H9 (cell line): ENCODE results near the gene ZNF444. TPM values are rescaled to one million over a fixed set of nuclear protein-coding genes. Genes with fewer than 3 reads are reported as not detected.

Source experiments
- DNase-seq: peaks from one replicate; pipeline ENCODE4 v3.0.0-alpha.2; 2017
- H2AFZ ChIP-seq: one replicate; pipeline ENCODE4 v1.6.1; 2013; ENCODE audit warnings: mild to moderate bottlenecking, low read length, control low read depth, moderate library complexity
- H2AK5ac ChIP-seq: 2 replicates; pipeline ENCODE4 v1.6.1; 2013; ENCODE audit warnings: low read length, control low read depth, mixed read lengths; ENCODE audit not compliant: insufficient read length
- H2BK120ac ChIP-seq: one replicate; pipeline ENCODE4 v1.6.1; 2013; ENCODE audit warnings: low read depth, mild to moderate bottlenecking, low read length, control low read depth, inconsistent platforms; ENCODE audit not compliant: poor library complexity, severe bottlenecking
- H2BK12ac ChIP-seq: 2 replicates; pipeline ENCODE4 v1.6.1; 2013; ENCODE audit warnings: low read length, control low read depth, mixed read lengths, low read depth; ENCODE audit not compliant: insufficient read length
- H2BK15ac ChIP-seq: 2 replicates; pipeline ENCODE4 v1.6.1; 2013; ENCODE audit warnings: low read depth, low read length, control low read depth
- H2BK20ac ChIP-seq: one replicate; pipeline ENCODE4 v1.6.1; 2013; ENCODE audit warnings: low read depth, mild to moderate bottlenecking, low read length, control low read depth, inconsistent platforms; ENCODE audit not compliant: poor library complexity, severe bottlenecking
- H2BK5ac ChIP-seq: 2 replicates; pipeline ENCODE4 v1.6.1; 2013; ENCODE audit warnings: low read length, control low read depth, mixed read lengths; ENCODE audit not compliant: insufficient read length
- H3K14ac ChIP-seq: 2 replicates; pipeline ENCODE4 v1.6.1; 2013; ENCODE audit warnings: low read length, control low read depth; ENCODE audit not compliant: insufficient read depth
- H3K18ac ChIP-seq: 2 replicates; pipeline ENCODE4 v1.6.1; 2013; ENCODE audit warnings: low read depth, mild to moderate bottlenecking, mixed read lengths, low read length, control low read depth; ENCODE audit not compliant: insufficient read length
- H3K23ac ChIP-seq: 2 replicates; pipeline ENCODE4 v1.6.1; 2013; ENCODE audit warnings: low read length, control low read depth, mixed read lengths, low read depth; ENCODE audit not compliant: insufficient read length
- H3K23me2 ChIP-seq: 2 replicates; pipeline ENCODE4 v1.6.1; 2013; ENCODE audit warnings: low read depth, mild to moderate bottlenecking, mixed read lengths, low read length, control low read depth; ENCODE audit not compliant: insufficient read length, poor library complexity, severe bottlenecking
- H3K27ac ChIP-seq: 2 replicates; pipeline ENCODE4 v1.5.1; 2013; ENCODE audit warnings: low read length, control low read depth, mixed read lengths, low read depth; ENCODE audit not compliant: insufficient read length
- H3K27me3 ChIP-seq: 2 replicates; pipeline ENCODE4 v1.6.1; 2013; ENCODE audit warnings: low read length, control low read depth, inconsistent platforms; ENCODE audit not compliant: insufficient read depth
- H3K4ac ChIP-seq: 2 replicates; pipeline ENCODE4 v1.6.1; 2013; ENCODE audit warnings: low read depth, mild to moderate bottlenecking, control low read depth, inconsistent platforms, low read length, moderate library complexity
- H3K4me1 ChIP-seq: 2 replicates; pipeline ENCODE4 v1.6.1; 2013; ENCODE audit warnings: low read length, control low read depth, inconsistent platforms; ENCODE audit not compliant: insufficient read depth
- H3K4me2 ChIP-seq: 2 replicates; pipeline ENCODE4 v1.6.1; 2013; ENCODE audit warnings: low read length, control low read depth, mixed read lengths; ENCODE audit not compliant: insufficient read length, insufficient read depth
- H3K56ac ChIP-seq: 2 replicates; pipeline ENCODE4 v1.6.1; 2013; ENCODE audit warnings: low read depth, mild to moderate bottlenecking, mixed read lengths, low read length, control low read depth; ENCODE audit not compliant: insufficient read length
- H3K79me1 ChIP-seq: 2 replicates; pipeline ENCODE4 v1.6.1; 2013; ENCODE audit warnings: low read depth, mild to moderate bottlenecking, moderate library complexity, low read length, control low read depth, inconsistent platforms; ENCODE audit not compliant: insufficient read depth, poor library complexity, severe bottlenecking
- H3K79me2 ChIP-seq: 2 replicates; pipeline ENCODE4 v1.6.1; 2013; ENCODE audit warnings: low read length, control low read depth, inconsistent platforms; ENCODE audit not compliant: insufficient read depth
- H3K9ac ChIP-seq: 2 replicates; pipeline ENCODE4 v1.6.1; 2013; ENCODE audit warnings: low read length, control low read depth, mixed read lengths; ENCODE audit not compliant: insufficient read length; ENCODE audit errors: extremely low read depth
- H3K9me3 ChIP-seq: one replicate; pipeline ENCODE4 v1.6.1; 2013; ENCODE audit warnings: low read depth, low read length, inconsistent platforms; ENCODE audit not compliant: control insufficient read depth
- H3T11ph ChIP-seq: one replicate; pipeline ENCODE4 v1.6.1; 2013; ENCODE audit warnings: mild to moderate bottlenecking, low read length, control low read depth, inconsistent platforms
- H4K20me1 ChIP-seq: one replicate; pipeline ENCODE4 v1.6.1; 2013; ENCODE audit not compliant: control insufficient read depth, insufficient read length, insufficient read depth
- H4K5ac ChIP-seq: 2 replicates; pipeline ENCODE4 v1.6.1; 2013; ENCODE audit warnings: low read depth, mild to moderate bottlenecking, mixed read lengths, low read length, control low read depth; ENCODE audit not compliant: insufficient read length
- H4K8ac ChIP-seq: replicated peaks from 2 replicates; pipeline ENCODE4 v1.6.1; 2013; ENCODE audit warnings: low read length, control low read depth, mixed read lengths, low read depth; ENCODE audit not compliant: insufficient read length
- H4K91ac ChIP-seq: 2 replicates; pipeline ENCODE4 v1.6.1; 2013; ENCODE audit warnings: low read depth, mild to moderate bottlenecking, moderate library complexity, mixed read lengths, low read length, control low read depth; ENCODE audit not compliant: insufficient read length
- H3K27ac Mint-ChIP-seq, 3 experiments: 2 replicates in 2 of 3; 3 replicates in 1 of 3; pipeline ENCODE4 v1.8.0; 2020 to 2021; ENCODE audit warnings: mixed read lengths in 3 of 3, mild to moderate bottlenecking in 1 of 3, moderate library complexity in 1 of 3
- H3K27me3 Mint-ChIP-seq: 2 replicates; pipeline ENCODE4 v1.8.0; 2021; ENCODE audit warnings: low read depth, mild to moderate bottlenecking, moderate library complexity, mixed read lengths
- H3K36me3 Mint-ChIP-seq, 3 experiments: 2 replicates in 2 of 3; 3 replicates in 1 of 3; pipeline ENCODE4 v1.8.0; 2020 to 2021; ENCODE audit warnings: low read depth in 3 of 3, mixed read lengths in 3 of 3; ENCODE audit not compliant: insufficient read depth in 1 of 3
- H3K4me1 Mint-ChIP-seq, 2 experiments: 2 replicates each; pipeline ENCODE4 v1.8.0; 2020; ENCODE audit warnings: mixed read lengths in 2 of 2
- H3K4me3 Mint-ChIP-seq, 2 experiments: 2 replicates in 1 of 2; 3 replicates in 1 of 2; pipeline ENCODE4 v1.8.0; 2020 to 2021; ENCODE audit warnings: mild to moderate bottlenecking in 2 of 2, mixed read lengths in 2 of 2, moderate library complexity in 1 of 2
- H3K9me3 Mint-ChIP-seq, 2 experiments: 2 replicates in 1 of 2; 3 replicates in 1 of 2; pipeline ENCODE4 v1.8.0; 2020; ENCODE audit warnings: mild to moderate bottlenecking in 2 of 2, mixed read lengths in 2 of 2, moderate library complexity in 1 of 2
- CTCF ChIP-seq: fragments of 200-600 bp; sonication (generic); conservative IDR thresholded peaks from 3 replicates; pipeline ENCODE4 v1.8.0; 2021; ENCODE audit warnings: antibody characterized with exemption, mild to moderate bottlenecking
- WGBS: extraction: QIAGEN DNeasy Blood & Tissue Kit; methylation state at CpG from one replicate; pipeline ENCODE4 v1.1.7; 2013; ENCODE audit warnings: missing lambda C conversion rate, low lambda C conversion rate, mixed read lengths; ENCODE audit not compliant: insufficient read length; ENCODE audit errors: extremely low coverage; 5-methylcytosine and 5-hydroxymethylcytosine counted together
- total RNA-seq: library from RNA; stranded (reverse); gene quantifications from 2 replicates; pipeline ENCODE4 v1.2.1, GENCODE V29; 2021

Gene ZNF444
- total RNA-seq, 1 experiment from 2014 or later, result 49.7 TPM

GRCh38 chr19:56191711-56192110, 50.6 kb downstream of the ZNF444 start:
- Histone ChIP-seq H2BK120ac (no peak overlapping the region), H2BK5ac (no peak overlapping the region), H3K79me2 (no peaks in the 10 kb centered on the region), H3K9me3 (no peaks in the 10 kb centered on the region), H3K9ac (no peak overlapping the region), H3K18ac (no peak overlapping the region), H3K27ac (no peak overlapping the region), H4K5ac (no peak overlapping the region), H2BK15ac (no peak overlapping the region), H3K4ac (no peak overlapping the region), H2BK20ac (no peak overlapping the region), H3K79me1 (no peaks in the 10 kb centered on the region), H3K27me3 (no peaks in the 10 kb centered on the region), H4K8ac (no peak overlapping the region), H2BK12ac (no peak overlapping the region), H3K23ac (no peak overlapping the region), H2AK5ac (no peak overlapping the region), H3K14ac (no peak overlapping the region), H3T11ph (no peak overlapping the region), H3K4me1 (no peaks in the 10 kb centered on the region), H3K23me2 (no peaks in the 10 kb centered on the region), H3K4me2 (no peak overlapping the region), H4K91ac (no peak overlapping the region), H3K56ac (no peak overlapping the region), H4K20me1 (no peaks in the 10 kb centered on the region), H2AFZ (no peak overlapping the region)
- Mint-ChIP-seq H3K36me3 (no peaks in the 10 kb centered on the region), H3K27me3 (peaks cover 12% of the 10 kb centered on the region), H3K9me3 (peaks cover 0 to 43% of the 10 kb centered on the region in 2 experiments; a peak in 2 of 5 replicates), H3K27ac (no peak overlapping the region), H3K4me1 (no peaks in the 10 kb centered on the region), H3K4me3 (no peak overlapping the region)
- no CpG with 5 or more reads among the region's 10 CpGs for WGBS
- DNase-seq, result no peak
- TF ChIP-seq CTCF, result no peak
